ENCODE data around the gene STK39. TPM values are rescaled to one million over a fixed set of nuclear protein-coding genes. Genes with fewer than 3 reads are reported as not detected.

STK39 gene
- polyA plus RNA-seq, 1 donor from 2014 or later: 9.5 TPM

GRCh38 chr2:168138901-168139300 is 108.5 kb downstream of the STK39 start:
- TF ChIP-seq REST (IDR thresholded peaks at IDR 0.05; ENCODE audit: borderline replicate concordance) (no peak), POLR2AphosphoS5 (IDR thresholded peaks at IDR 0.05) (no peak), TAF1 (IDR thresholded peaks at IDR 0.05; ENCODE audit: low read depth) (no peak)
- H4K20me1 ChIP-seq (ENCODE audit: insufficient read depth): no peaks in the 10 kb centered on the region
- no peaks in the 10 kb centered on the region for H3K79me2 ChIP-seq (replicated peaks; ENCODE audit: insufficient read depth, low read length)
- no peak overlapping the region for H3K27ac ChIP-seq (ENCODE audit: low read length)
- no peaks in the 10 kb centered on the region for H3K36me3 ChIP-seq (ENCODE audit: insufficient read depth, low read length)
- no peak overlapping the region for H3K4me3 ChIP-seq (ENCODE audit: low read length)
- no peak overlapping the region for H2AFZ ChIP-seq (ENCODE audit: low read depth, low read length)
- no peak overlapping the region for H3K9ac ChIP-seq (ENCODE audit: low read length)
- H3K4me2 ChIP-seq (ENCODE audit: low read length): no peak overlapping the region
- no peaks in the 10 kb centered on the region for H3K9me2 ChIP-seq (ENCODE audit: insufficient read depth, low read length)
- no peaks in the 10 kb centered on the region for H3F3A ChIP-seq (ENCODE audit: insufficient read depth, low read length, poor library complexity, severe bottlenecking)
- no peaks in the 10 kb centered on the region for H3K27me3 ChIP-seq (ENCODE audit: insufficient read depth, low read depth, low read length)
- H3K9me3 ChIP-seq (ENCODE audit: low read length): no peaks in the 10 kb centered on the region

- H3K4me2 ChIP-seq (ENCODE audit: low read length): no peak overlapping the region
- H3K27ac ChIP-seq (ENCODE audit: low read length): no peak overlapping the region
- H3K9me3 ChIP-seq (ENCODE audit: low read length): no peaks in the 10 kb centered on the region
- H3K9ac ChIP-seq (ENCODE audit: low read length): no peak overlapping the region
- no peak overlapping the region for H2AFZ ChIP-seq (ENCODE audit: low read depth, low read length)
- no peaks in the 10 kb centered on the region for H4K20me1 ChIP-seq (ENCODE audit: insufficient read depth)
- H3K9me2 ChIP-seq (ENCODE audit: insufficient read depth, low read length): no peaks in the 10 kb centered on the region
- H3F3A ChIP-seq (ENCODE audit: insufficient read depth, low read length, poor library complexity, severe bottlenecking): no peaks in the 10 kb centered on the region
- no peaks in the 10 kb centered on the region for H3K79me2 ChIP-seq (replicated peaks; ENCODE audit: insufficient read depth, low read length)
- no peaks in the 10 kb centered on the region for H3K36me3 ChIP-seq (ENCODE audit: insufficient read depth, low read length)
- TF ChIP-seq MXI1 (conservative IDR thresholded peaks at IDR 0.05; ENCODE audit: poor library complexity, severe bottlenecking) (no peak), SMC3 (conservative IDR thresholded peaks at IDR 0.05; ENCODE audit: poor library complexity) (no peak), RAD21 (conservative IDR thresholded peaks at IDR 0.05) (no peak), EP300 (conservative IDR thresholded peaks at IDR 0.05; ENCODE audit: poor library complexity, severe bottlenecking) (no peak), REST (IDR thresholded peaks at IDR 0.05; ENCODE audit: borderline replicate concordance) (no peak), POLR2AphosphoS5 (IDR thresholded peaks at IDR 0.05) (no peak), CTCF (IDR thresholded peaks at IDR 0.05; ENCODE audit: poor library complexity, severe bottlenecking) (no peak), EZH2 (IDR thresholded peaks at IDR 0.05; ENCODE audit: borderline replicate concordance, insufficient read depth, low read length, poor library complexity, severe bottlenecking) (no peak), TAF1 (IDR thresholded peaks at IDR 0.05; ENCODE audit: low read depth) (no peak)
- no peak overlapping the region for H3K4me3 ChIP-seq (ENCODE audit: low read length)
- H3K27me3 ChIP-seq (ENCODE audit: insufficient read depth, low read depth, low read length): no peaks in the 10 kb centered on the region
Observed at GRCh38 chr2:168138374-168138773, 109.0 kb downstream of the STK39 start.
